Measurements from ENCODE around the gene ITPRIPL2. TPM values are rescaled to one million over a fixed set of nuclear protein-coding genes. Genes with fewer than 3 reads are reported as not detected.

ITPRIPL2 gene
- total and polyA plus RNA-seq, 7 donors: 4.7 to 17.9 (median 14.8) TPM

- no peaks in the 10 kb centered on the region for H3K9me3 ChIP-seq
- intact Hi-C loops (cut with DNase I): loop anchor here in 1 of 2 donors (5.0 kb wide), 2 partner anchors 209 to 334 kb away; no protein-coding TSS in a partner anchor
- H3K4me1 ChIP-seq: peaks cover 7% of the 10 kb centered on the region
- 0 to 1% (median 1%) methylated on average over 43 to 63 of the region's 63 CpGs for WGBS, 3 donors
- peaks cover 0 to 26% (median 0%) of the 10 kb centered on the region in 3 donors for H3K27me3 ChIP-seq (ENCODE audit: insufficient read depth in 3 of 3, low read length in 2 of 3)
- DNase-seq (peak; percentile 71 to 74), ATAC-seq (peak; percentile 79 to 92 (median 82))
- no peaks in the 10 kb centered on the region for H3K36me3 ChIP-seq (ENCODE audit: insufficient read depth in 1 of 2, low read depth in 1 of 2)
- TF ChIP-seq CTCF (IDR thresholded peaks at IDR 0.05): peak; percentile 67
- peak within 1 kb of the TSS; percentile 64 for H3K4me3 ChIP-seq
- H3K27ac ChIP-seq: no peak within 1 kb of the TSS
These were observed 54.1 kb downstream of the ITPRIPL2 start, which contains the start of gene SYT17 for GRCh38 chr16:19167710-19168370. TSS of gene SYT17 (plus strand) at chr16:19168240. CDS start at chr16:19168647, 407 bp downstream.

GRCh38 chr16:19168371-19169081 lies 54.8 kb downstream of the ITPRIPL2 start:
- H3K27ac ChIP-seq: no peak overlapping the region
- ATAC-seq: peak; percentile 16 to 52 (median 31)
- no peaks in the 10 kb centered on the region for H3K36me3 ChIP-seq (ENCODE audit: insufficient read depth in 1 of 2, low read depth in 1 of 2)
- H3K4me3 ChIP-seq: peak overlapping the region; percentile 64
- H3K9me3 ChIP-seq: no peaks in the 10 kb centered on the region
- H3K27me3 ChIP-seq (ENCODE audit: insufficient read depth in 3 of 3, low read length in 2 of 3): peaks cover 0 to 26% (median 0%) of the 10 kb centered on the region in 3 donors
- peaks cover 7% of the 10 kb centered on the region for H3K4me1 ChIP-seq
- intact Hi-C loops (cut with DNase I): loop anchor here in 1 of 2 donors (5.0 kb wide), 2 partner anchors 209 to 334 kb away; no protein-coding TSS in a partner anchor
- no peak for TF ChIP-seq CTCF (IDR thresholded peaks at IDR 0.05)
- peak; percentile 19 to 48 for DNase-seq
- 0 to 1% (median 1%) methylated on average over 45 to 68 of the region's 68 CpGs for WGBS, 3 donors

- 19 to 23% (median 23%) methylated on average over 16 to 19 of the region's 19 CpGs for WGBS, 3 donors
- peak in 1 of 2 donors; percentile 53 for DNase-seq
These were observed 55.4 kb downstream of the ITPRIPL2 start for GRCh38 chr16:19169082-19169639.

More at GRCh38 chr16:19169082-19169639, 55.4 kb downstream of the ITPRIPL2 start:
- Histone ChIP-seq H3K27me3 (ENCODE audit: insufficient read depth in 3 of 3, low read length in 2 of 3) (peaks cover 0 to 26% (median 0%) of the 10 kb centered on the region in 3 donors), H3K9me3 (no peaks in the 10 kb centered on the region), H3K27ac (no peak overlapping the region), H3K36me3 (ENCODE audit: insufficient read depth in 1 of 2, low read depth in 1 of 2) (no peaks in the 10 kb centered on the region), H3K4me3 (peak overlapping the region; percentile 64), H3K4me1 (peaks cover 7% of the 10 kb centered on the region)
- ATAC-seq: peak in 1 of 4 donors; percentile 12
- TF ChIP-seq CTCF (IDR thresholded peaks at IDR 0.05): no peak
- intact Hi-C loops (cut with DNase I): loop anchor here in 1 of 2 donors (5.0 kb wide), 2 partner anchors 208 to 333 kb away; no protein-coding TSS in a partner anchor

Data from psoas muscle (tissue), 8 donors.